Heart right ventricle (tissue), 16 donors: ENCODE data around the gene NCR3LG1. TPM values are rescaled to one million over a fixed set of nuclear protein-coding genes. Genes with fewer than 3 reads are reported as not detected.

ENCODE experiments used
- ATAC-seq, 8 donors: fragments of 200-7000 bp; cut with Tn5 transposase; one replicate each; pipeline ENCODE4 v1.9.1; 2020; ENCODE audit warnings: mild to moderate bottlenecking in 8 of 8, moderate library complexity in 8 of 8, moderate number of reproducible peaks in 1 of 8
- DNase-seq, 2 donors: peaks; one replicate each; pipeline ENCODE4 v3.0.0-alpha.2; 2020
- H3K27ac ChIP-seq, 10 donors: fragments of 200-600 bp; sonication (generic) in 2 of 10; one replicate each; pipeline versions ENCODE4 v1.5.0 to v1.8.0; 2020 to 2022; ENCODE audit warnings: mild to moderate bottlenecking in 3 of 10
- H3K27me3 ChIP-seq, 7 donors: fragments of 200-600 bp; one replicate each; pipeline ENCODE4 v1.8.0; 2021 to 2022; ENCODE audit warnings: mild to moderate bottlenecking in 2 of 7
- H3K36me3 ChIP-seq, 9 donors: fragments of 200-600 bp; sonication (generic) in 1 of 9; one replicate each; pipeline versions ENCODE4 v1.5.0 to v1.8.0; 2020 to 2022; ENCODE audit warnings: mild to moderate bottlenecking in 2 of 9
- H3K4me1 ChIP-seq, 9 donors: fragments of 200-600 bp; sonication (generic) in 1 of 9; one replicate each; pipeline versions ENCODE4 v1.5.0 to v1.8.0; 2020 to 2022; ENCODE audit warnings: mild to moderate bottlenecking in 4 of 9
- H3K4me3 ChIP-seq, 10 donors: fragments of 200-600 bp; sonication (generic) in 2 of 10; one replicate each; pipeline versions ENCODE4 v1.5.0 to v1.8.0; 2020 to 2022; ENCODE audit warnings: mild to moderate bottlenecking in 7 of 10, moderate library complexity in 2 of 10
- H3K9me3 ChIP-seq, 11 donors: fragments of 200-600 bp in 10 of 11; sonication (generic) in 2 of 11; one replicate each; pipeline versions ENCODE4 v1.5.0 to v1.8.0; 2013 to 2022; ENCODE audit warnings: mild to moderate bottlenecking in 2 of 11, control low read depth in 1 of 11, moderate library complexity in 1 of 11
- WGBS, 2 donors: extraction: QIAGEN DNeasy Blood & Tissue Kit; methylation state at CpG; one replicate each; pipeline ENCODE4 v1.1.7; 2013; ENCODE audit warnings: inconsistent platforms in 1 of 2; 5-methylcytosine and 5-hydroxymethylcytosine counted together
- intact Hi-C, 10 donors: fragments of 100-400 bp; cut with DNase I; formaldehyde crosslinking; loops; one replicate each; pipeline versions ENCODE4 v1.11.1 to v1.14.2; 2022
- polyA plus RNA-seq, 2 donors: library from polyadenylated mRNA; stranded (reverse); fragments of 200-250 nt; gene quantifications; one replicate each; pipeline ENCODE4 v1.2.3, GENCODE V29; 2013
- total RNA-seq, 10 donors: library from RNA; stranded (reverse); fragmentation: NEBNext Ultra II Directional in 3 of 10; extraction: Animal tissue kit (Norgen Biotek cat#: 25700) in 3 of 10; gene quantifications; one replicate each; pipeline versions ENCODE4 v1.2.1 to v1.2.4, GENCODE V29; 2021 to 2023
- TF ChIP-seq, protein P1 (sequence below), 9 donors: fragments of 200-600 bp; sonication (generic) in 2 of 9; IDR thresholded peaks; one replicate each; pipeline versions ENCODE4 v1.5.0 to v1.8.0; 2021 to 2022; ENCODE audit warnings: antibody characterized with exemption in 9 of 9, mild to moderate bottlenecking in 5 of 9, moderate library complexity in 1 of 9
- donor health status: Arrhythmogenic right ventricular cardiomyopathy.
- donor health status: ischemic (EF 13 %, LVEDD 7.1; RV severe dilation, severe dysfunction).
- donor health status: healthy with polysubstance abuse.
- donor health status: DM: no; HTN: yes; CAD: no.
- donor health status: DM: no; HTN: no; CAD: no.
- donor health status: ischemic (EF 25% LVEDD 6.9; RV normal size, moderate dysfunction).
- donor health status: ischemic (EF 25% LVEDD 5.7; RV mildly dilated, moderate dysfunction).
- donor health status: healthy.
- donor health status: DM: yes; HTN: yes; CAD: no.
- donor health status: Ischemic cardiomyopathy.
- donor health status: ischemic (EF 35%, LVEDD 5.7; RV mildly dilated, moderate dysfunction).
- donor health status: nonischemic (EF 11% LVEDD 7.7; RV severe dilation, severe dysfunction).
- donor health status: DM: yes; HTN: yes; CAD: no.
- donor health status: PGD.
- donor health status: ischemic (EF 29% LVEDD 5.4; RV normal size, mild dysfunction).
- donor health status: nonischemic (EF 23%, LVEDD 6.1; RV moderate dilation, normal function).

The NCR3LG1 gene
- total and polyA plus RNA-seq, 12 donors, result 0.07 to 2.1 (median 1.1) TPM

DNA sequence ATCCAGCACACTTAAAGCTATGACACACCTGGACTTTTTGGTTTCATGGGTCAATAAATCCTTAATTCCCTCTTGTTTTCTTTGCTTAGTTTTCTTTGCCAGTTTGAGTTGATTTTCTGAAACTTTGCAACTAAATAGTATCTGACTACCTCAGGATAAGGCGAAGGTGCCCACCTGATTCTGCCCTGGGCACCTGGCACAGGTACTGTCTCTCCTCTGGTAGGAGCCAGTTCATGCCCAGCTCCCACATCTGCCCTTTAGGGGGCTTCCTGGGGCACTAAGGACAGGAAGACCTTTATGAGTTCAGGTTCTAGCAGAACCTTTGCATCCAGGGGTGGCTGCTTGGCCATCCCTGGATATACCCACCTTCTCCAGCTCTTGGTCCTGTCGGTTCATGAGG, 56.4 kb downstream of the NCR3LG1 start:
- Histone ChIP-seq H3K27me3 (no peaks in the 10 kb centered on the region), H3K4me3 (no peak overlapping the region), H3K4me1 (peaks cover 2 to 32% (median 20%) of the 10 kb centered on the region in 9 donors), H3K9me3 (no peaks in the 10 kb centered on the region), H3K36me3 (no peaks in the 10 kb centered on the region), H3K27ac (no peak overlapping the region)
- WGBS, 2 donors, result 93 to 94% methylated on average over 2 of the region's 2 CpGs
- TF ChIP-seq, protein P1, sequence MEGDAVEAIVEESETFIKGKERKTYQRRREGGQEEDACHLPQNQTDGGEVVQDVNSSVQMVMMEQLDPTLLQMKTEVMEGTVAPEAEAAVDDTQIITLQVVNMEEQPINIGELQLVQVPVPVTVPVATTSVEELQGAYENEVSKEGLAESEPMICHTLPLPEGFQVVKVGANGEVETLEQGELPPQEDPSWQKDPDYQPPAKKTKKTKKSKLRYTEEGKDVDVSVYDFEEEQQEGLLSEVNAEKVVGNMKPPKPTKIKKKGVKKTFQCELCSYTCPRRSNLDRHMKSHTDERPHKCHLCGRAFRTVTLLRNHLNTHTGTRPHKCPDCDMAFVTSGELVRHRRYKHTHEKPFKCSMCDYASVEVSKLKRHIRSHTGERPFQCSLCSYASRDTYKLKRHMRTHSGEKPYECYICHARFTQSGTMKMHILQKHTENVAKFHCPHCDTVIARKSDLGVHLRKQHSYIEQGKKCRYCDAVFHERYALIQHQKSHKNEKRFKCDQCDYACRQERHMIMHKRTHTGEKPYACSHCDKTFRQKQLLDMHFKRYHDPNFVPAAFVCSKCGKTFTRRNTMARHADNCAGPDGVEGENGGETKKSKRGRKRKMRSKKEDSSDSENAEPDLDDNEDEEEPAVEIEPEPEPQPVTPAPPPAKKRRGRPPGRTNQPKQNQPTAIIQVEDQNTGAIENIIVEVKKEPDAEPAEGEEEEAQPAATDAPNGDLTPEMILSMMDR (IDR thresholded peaks at IDR 0.05), result no peak
- intact Hi-C loops, result no loop called here
- no peak for DNase-seq
- ATAC-seq, result no peak

DNA sequence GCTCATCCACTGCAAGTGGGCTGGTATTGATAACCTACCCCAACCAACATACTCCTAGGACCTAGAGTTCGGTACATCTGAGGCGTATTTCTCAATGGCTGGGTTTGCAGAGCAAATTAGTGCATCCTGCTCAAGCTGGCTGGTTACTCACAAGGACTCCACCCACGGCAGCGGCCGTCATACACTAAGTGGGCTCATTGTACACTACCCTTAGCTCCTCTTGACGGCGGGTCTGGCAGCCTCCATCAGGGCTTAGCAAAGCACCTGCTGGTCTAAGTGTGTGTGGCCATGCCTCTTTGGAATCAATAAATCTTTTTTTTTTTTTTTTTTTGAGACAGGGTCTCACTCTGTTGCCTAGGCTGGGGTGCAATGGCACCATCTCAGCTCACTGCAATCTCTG, 57.0 kb downstream of the NCR3LG1 start:
- no peak for ATAC-seq
- H3K9me3 ChIP-seq, result no peaks in the 10 kb centered on the region
- H3K27me3 ChIP-seq, result no peaks in the 10 kb centered on the region
- H3K4me3 ChIP-seq, result no peak overlapping the region
- intact Hi-C loops, result no loop called here
- H3K36me3 ChIP-seq, result no peaks in the 10 kb centered on the region
- DNase-seq, result no peak
- WGBS, 2 donors, result 96 to 98% methylated on average over 7 of the region's 7 CpGs
- TF ChIP-seq, protein P1 (IDR thresholded peaks at IDR 0.05), result no peak
- peaks cover 2 to 32% (median 20%) of the 10 kb centered on the region in 9 donors for H3K4me1 ChIP-seq
- H3K27ac ChIP-seq, result no peak overlapping the region

DNA sequence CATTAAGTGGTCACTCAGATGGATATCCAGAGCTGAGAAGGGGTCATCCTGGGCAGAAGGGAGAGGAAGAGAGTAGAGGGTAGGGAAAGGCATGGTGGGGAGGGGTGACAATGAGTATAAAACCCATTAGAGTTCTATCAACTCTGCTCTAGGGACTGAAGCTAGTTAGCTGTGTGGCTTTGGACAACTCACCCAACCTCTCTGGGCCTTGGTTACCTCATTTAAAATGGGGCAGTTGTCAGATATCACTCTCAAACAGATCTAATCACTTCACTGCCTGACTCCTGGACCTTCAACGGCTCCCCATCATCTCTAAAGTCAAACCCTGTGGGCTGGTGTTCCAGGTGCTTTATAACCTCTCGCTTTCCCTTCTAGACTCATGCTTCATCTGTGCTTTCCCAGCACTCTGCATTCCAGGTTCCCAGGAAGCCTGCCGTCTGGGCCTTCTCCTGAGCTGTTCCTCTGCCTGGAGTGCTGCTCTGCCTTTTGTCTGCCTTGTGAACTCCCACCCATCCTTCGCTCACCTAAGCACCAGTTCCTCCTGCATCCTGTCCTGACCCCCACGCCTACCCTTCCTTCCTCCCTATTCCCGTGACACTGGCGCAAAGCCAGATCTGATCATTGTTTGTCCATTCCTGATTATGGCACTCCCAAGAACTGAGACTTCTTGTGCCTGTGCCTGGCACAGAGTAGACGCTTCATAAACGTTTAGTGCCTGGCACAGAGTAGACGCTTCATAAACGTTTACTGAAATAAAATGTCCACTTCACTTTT, 59.2 kb downstream of the NCR3LG1 start:
- TF ChIP-seq, protein P1 (IDR thresholded peaks at IDR 0.05), result no peak
- 42 to 48% methylated on average over 11 of the region's 11 CpGs for WGBS, 2 donors
- Histone ChIP-seq H3K36me3 (no peaks in the 10 kb centered on the region), H3K4me1 (peaks cover 0 to 28% (median 16%) of the 10 kb centered on the region in 9 donors), H3K27me3 (no peaks in the 10 kb centered on the region), H3K27ac (peak overlapping the region in 2 of 10 donors; percentile 11 to 26), H3K9me3 (no peaks in the 10 kb centered on the region), H3K4me3 (no peak overlapping the region)
- no peak for DNase-seq
- intact Hi-C loops, result no loop called here
- peak in 6 of 8 donors; percentile 38 to 73 (median 52) for ATAC-seq

DNA sequence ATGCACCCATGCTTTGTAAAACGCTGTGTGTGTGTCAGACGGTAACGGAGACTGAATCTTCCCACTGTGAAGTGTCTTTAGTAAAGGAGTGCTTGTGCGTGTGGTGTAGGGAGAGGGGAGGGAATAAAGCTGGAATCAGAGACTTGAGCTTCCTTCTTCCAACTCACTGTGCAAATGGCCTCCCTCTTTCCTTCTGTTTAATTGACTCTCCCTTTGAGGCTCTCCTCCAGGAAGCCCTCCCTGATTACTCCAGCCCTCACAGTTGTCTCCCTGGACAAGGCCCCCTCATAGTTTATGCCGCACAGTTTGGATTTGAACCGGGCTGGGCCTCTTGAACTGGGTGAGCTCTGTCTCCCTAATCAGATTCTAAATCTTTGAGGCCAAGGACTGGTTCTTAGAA, 59.8 kb downstream of the NCR3LG1 start:
- Histone ChIP-seq H3K9me3 (no peaks in the 10 kb centered on the region), H3K4me1 (peaks cover 0 to 26% (median 10%) of the 10 kb centered on the region in 9 donors), H3K27me3 (no peaks in the 10 kb centered on the region), H3K36me3 (no peaks in the 10 kb centered on the region), H3K4me3 (no peak overlapping the region), H3K27ac (peak overlapping the region in 2 of 10 donors; percentile 11 to 26)
- 67 to 72% methylated on average over 6 of the region's 6 CpGs for WGBS, 2 donors
- ATAC-seq (no peak), DNase-seq (no peak)
- intact Hi-C loops, result no loop called here
- TF ChIP-seq, protein P1 (IDR thresholded peaks at IDR 0.05), result no peak
